Measurements from ENCODE around the gene HDAC4. TPM values are rescaled to one million over a fixed set of nuclear protein-coding genes. Genes with fewer than 3 reads are reported as not detected.

Gene HDAC4
- total RNA-seq, 4 donors from 2014 or later: 51.4 to 107 (median 70.8) TPM

GRCh38 chr2:239208465-239209180 lies 192.2 kb downstream of the HDAC4 start:
- H3K36me3 ChIP-seq: no peaks in the 10 kb centered on the region
- no peak overlapping the region for H3K4me3 ChIP-seq
- no peaks in the 10 kb centered on the region for H3K9me3 ChIP-seq
- H3K27me3 ChIP-seq: no peaks in the 10 kb centered on the region
- no peak for TF ChIP-seq POLR2A (IDR thresholded peaks at IDR 0.05)
- TF ChIP-seq, protein P1, sequence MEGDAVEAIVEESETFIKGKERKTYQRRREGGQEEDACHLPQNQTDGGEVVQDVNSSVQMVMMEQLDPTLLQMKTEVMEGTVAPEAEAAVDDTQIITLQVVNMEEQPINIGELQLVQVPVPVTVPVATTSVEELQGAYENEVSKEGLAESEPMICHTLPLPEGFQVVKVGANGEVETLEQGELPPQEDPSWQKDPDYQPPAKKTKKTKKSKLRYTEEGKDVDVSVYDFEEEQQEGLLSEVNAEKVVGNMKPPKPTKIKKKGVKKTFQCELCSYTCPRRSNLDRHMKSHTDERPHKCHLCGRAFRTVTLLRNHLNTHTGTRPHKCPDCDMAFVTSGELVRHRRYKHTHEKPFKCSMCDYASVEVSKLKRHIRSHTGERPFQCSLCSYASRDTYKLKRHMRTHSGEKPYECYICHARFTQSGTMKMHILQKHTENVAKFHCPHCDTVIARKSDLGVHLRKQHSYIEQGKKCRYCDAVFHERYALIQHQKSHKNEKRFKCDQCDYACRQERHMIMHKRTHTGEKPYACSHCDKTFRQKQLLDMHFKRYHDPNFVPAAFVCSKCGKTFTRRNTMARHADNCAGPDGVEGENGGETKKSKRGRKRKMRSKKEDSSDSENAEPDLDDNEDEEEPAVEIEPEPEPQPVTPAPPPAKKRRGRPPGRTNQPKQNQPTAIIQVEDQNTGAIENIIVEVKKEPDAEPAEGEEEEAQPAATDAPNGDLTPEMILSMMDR (IDR thresholded peaks at IDR 0.05): no peak
- no peak for TF ChIP-seq EP300 (IDR thresholded peaks at IDR 0.05)
- TF ChIP-seq POLR2AphosphoS5 (IDR thresholded peaks at IDR 0.05): no peak
- 93% methylated on average over 11 of the region's 11 CpGs for WGBS
- peaks cover 15% of the 10 kb centered on the region for H3K4me1 ChIP-seq
- no peak overlapping the region for H3K27ac ChIP-seq
- DNase-seq (ENCODE audit: low spot score in 2 of 2): peak in 1 of 2 donors; percentile 26

- H3K4me1 ChIP-seq: peaks cover 14% of the 10 kb centered on the region
- H3K27me3 ChIP-seq: no peaks in the 10 kb centered on the region
- H3K27ac ChIP-seq: no peak overlapping the region
- no peaks in the 10 kb centered on the region for H3K36me3 ChIP-seq
- TF ChIP-seq POLR2AphosphoS5 (IDR thresholded peaks at IDR 0.05): no peak
- TF ChIP-seq POLR2A (IDR thresholded peaks at IDR 0.05): no peak
- TF ChIP-seq, protein P1 (IDR thresholded peaks at IDR 0.05): no peak
- no peak for TF ChIP-seq EP300 (IDR thresholded peaks at IDR 0.05)
- no peak for DNase-seq (ENCODE audit: low spot score in 2 of 2)
- no peaks in the 10 kb centered on the region for H3K9me3 ChIP-seq
- 96% methylated on average over 3 of the region's 3 CpGs for WGBS
- H3K4me3 ChIP-seq: no peak overlapping the region
These were observed 194.0 kb downstream of the HDAC4 start for GRCh38 chr2:239206851-239207250.

GRCh38 chr2:239206042-239206441 lies 194.8 kb downstream of the HDAC4 start:
- no peak for TF ChIP-seq EP300 (IDR thresholded peaks at IDR 0.05)
- TF ChIP-seq, protein P1 (IDR thresholded peaks at IDR 0.05): no peak
- no peak for TF ChIP-seq POLR2AphosphoS5 (IDR thresholded peaks at IDR 0.05)
- H3K4me1 ChIP-seq: peaks cover 16% of the 10 kb centered on the region
- DNase-seq (ENCODE audit: low spot score in 2 of 2): no peak
- WGBS: 93% methylated on average over 5 of the region's 5 CpGs
- H3K27me3 ChIP-seq: no peaks in the 10 kb centered on the region
- H3K27ac ChIP-seq: no peak overlapping the region
- no peaks in the 10 kb centered on the region for H3K9me3 ChIP-seq
- H3K4me3 ChIP-seq: no peak overlapping the region
- H3K36me3 ChIP-seq: no peaks in the 10 kb centered on the region

- no peak for TF ChIP-seq POLR2A (IDR thresholded peaks at IDR 0.05)
- TF ChIP-seq, protein P1 (IDR thresholded peaks at IDR 0.05): no peak
- no peak for TF ChIP-seq EP300 (IDR thresholded peaks at IDR 0.05)
- no peak for TF ChIP-seq POLR2AphosphoS5 (IDR thresholded peaks at IDR 0.05)
- Histone ChIP-seq H3K4me3 (no peak overlapping the region), H3K27ac (no peak overlapping the region), H3K36me3 (no peaks in the 10 kb centered on the region), H3K9me3 (no peaks in the 10 kb centered on the region), H3K4me1 (peaks cover 15% of the 10 kb centered on the region), H3K27me3 (no peaks in the 10 kb centered on the region)
- WGBS: 76% methylated on average over 10 of the region's 11 CpGs
- DNase-seq (ENCODE audit: low spot score in 2 of 2): peak in 1 of 2 donors; percentile 58
These were observed 195.8 kb downstream of the HDAC4 start for GRCh38 chr2:239204876-239205468.

DNA sequence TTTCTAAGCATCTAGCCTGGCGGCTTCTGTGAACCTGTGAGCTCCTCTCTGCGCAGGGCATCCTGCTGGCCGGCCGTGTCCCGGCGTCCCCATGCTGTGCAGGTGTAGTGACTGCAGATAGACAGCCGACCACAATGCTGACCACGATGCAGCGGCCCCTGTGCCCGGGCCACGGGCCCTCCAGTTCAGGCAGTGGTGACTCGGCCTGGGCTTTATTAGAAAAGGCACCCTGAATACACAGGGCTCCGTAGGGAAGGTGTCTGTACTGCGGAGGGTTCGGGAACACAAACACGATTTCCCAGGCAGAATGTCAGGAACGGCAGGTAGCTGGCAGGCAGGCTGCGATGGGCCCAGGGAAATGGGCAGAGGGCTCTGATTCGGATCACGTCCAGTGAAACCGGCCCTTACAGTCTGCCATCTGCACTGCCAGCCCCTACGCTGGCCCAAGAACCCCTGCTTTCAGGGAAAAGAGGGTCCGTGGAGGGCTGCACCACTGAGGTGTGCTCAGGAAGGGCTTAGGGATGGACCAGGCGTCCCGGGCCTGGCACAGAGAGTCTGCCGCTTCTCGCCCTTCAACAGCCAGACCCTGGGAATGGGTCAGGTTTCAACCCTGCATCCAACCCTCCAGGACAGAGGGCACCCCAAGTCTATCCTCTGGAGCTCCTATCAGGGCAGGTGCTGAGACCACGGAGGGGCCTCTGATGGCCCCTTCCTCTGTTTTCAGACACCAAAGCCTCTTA lies 196.5 kb downstream of the HDAC4 start:
- WGBS: 95% methylated on average over 24 of the region's 28 CpGs

More for the DNA sequence above, 196.5 kb downstream of the HDAC4 start:
- Histone ChIP-seq H3K9me3 (no peaks in the 10 kb centered on the region), H3K27ac (no peak overlapping the region), H3K4me1 (peaks cover 15% of the 10 kb centered on the region), H3K36me3 (no peaks in the 10 kb centered on the region), H3K27me3 (no peaks in the 10 kb centered on the region), H3K4me3 (no peak overlapping the region)
- peak; percentile 41 to 68 for DNase-seq (ENCODE audit: low spot score in 2 of 2)
- TF ChIP-seq, protein P1 (IDR thresholded peaks at IDR 0.05): no peak
- TF ChIP-seq EP300 (IDR thresholded peaks at IDR 0.05) (no peak), POLR2AphosphoS5 (IDR thresholded peaks at IDR 0.05) (no peak), POLR2A (IDR thresholded peaks at IDR 0.05) (no peak)
